PC-3 (cell line): ENCODE data around the gene PIK3R3.
A peak's percentile ranks its signal among the peaks of the same experiment; 100 is the strongest.

Experiments
- CTCF ChIP-seq: fragments of 300-600 bp; sonication (generic); conservative IDR thresholded peaks from 2 replicates; pipeline ENCODE4 v1.5.1; 2017; ENCODE audit warnings: antibody characterized with exemption, low read depth, mild to moderate bottlenecking, low read length
- EZH2 ChIP-seq: fragments of 300-600 bp; sonication (generic); IDR thresholded peaks from one replicate; pipeline ENCODE4 v1.6.1; 2017; ENCODE audit warnings: antibody characterized with exemption, mild to moderate bottlenecking, low read length; ENCODE audit not compliant: unreplicated experiment
- EZH2phosphoT487 ChIP-seq: fragments of 300-600 bp; sonication (generic); IDR thresholded peaks from 2 replicates; pipeline ENCODE4 v1.6.1; 2018; ENCODE audit warnings: mild to moderate bottlenecking, antibody characterized with exemption, low read length, borderline replicate concordance

DNA sequence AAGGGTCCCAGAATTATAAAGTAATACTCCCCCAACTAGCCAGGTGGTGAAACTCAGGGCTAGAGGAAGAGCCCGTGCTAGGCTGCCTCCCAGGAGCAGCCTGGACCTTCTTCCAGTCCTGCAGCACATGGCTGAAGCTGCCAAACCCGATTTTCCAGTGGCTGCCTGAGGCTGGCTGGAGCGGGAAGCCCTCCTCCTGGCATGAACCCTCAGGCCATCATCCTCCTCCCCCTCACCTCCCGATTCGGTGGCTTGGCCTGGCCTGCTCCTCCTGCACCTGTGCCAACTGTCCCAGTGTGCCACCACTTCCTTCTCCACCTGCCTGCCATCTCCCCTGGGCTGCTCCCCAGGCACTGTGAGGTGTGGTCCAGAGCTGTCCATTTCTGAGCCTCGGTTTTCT lies 39.4 kb upstream of the PIK3R3 start:
- TF ChIP-seq CTCF (no peak), EZH2 (no peak), EZH2phosphoT487 (peak; percentile 45; the same call in 1 of the 2 replicates)
